Ishikawa (cell line): ENCODE data around the gene CHRNA1.
A peak's percentile ranks its signal among the peaks of the same experiment; 100 is the strongest.

Experiments used
- CEBPB ChIP-seq: IDR thresholded peaks from 2 replicates; pipeline ENCODE4 v1.6.1; 2012
- CREB1 ChIP-seq: IDR thresholded peaks from 2 replicates; pipeline ENCODE4 v1.6.1; 2012; ENCODE audit warnings: low read depth
- EGR1 ChIP-seq: IDR thresholded peaks from 2 replicates; pipeline ENCODE4 v1.6.1; 2012
- EP300 ChIP-seq: IDR thresholded peaks from 2 replicates; pipeline ENCODE4 v1.6.1; 2012; ENCODE audit warnings: borderline replicate concordance
- FOXM1 ChIP-seq: IDR thresholded peaks from 2 replicates; pipeline ENCODE4 v1.6.1; 2012; ENCODE audit warnings: low read depth, borderline replicate concordance
- MAX ChIP-seq: IDR thresholded peaks from 2 replicates; pipeline ENCODE4 v1.6.1; 2012
- NFIC ChIP-seq: IDR thresholded peaks from 2 replicates; pipeline ENCODE4 v1.6.1; 2012
- RAD21 ChIP-seq: IDR thresholded peaks from 2 replicates; pipeline ENCODE4 v1.6.1; 2012; ENCODE audit warnings: low read depth
- REST ChIP-seq: IDR thresholded peaks from 2 replicates; pipeline ENCODE4 v1.6.1; 2012; ENCODE audit warnings: low read depth, mild to moderate bottlenecking
- TAF1 ChIP-seq: IDR thresholded peaks from 2 replicates; pipeline ENCODE4 v1.6.1; 2012; ENCODE audit warnings: low read depth, mild to moderate bottlenecking
- TCF12 ChIP-seq: IDR thresholded peaks from 2 replicates; pipeline ENCODE4 v1.6.1; 2012; ENCODE audit warnings: low read depth
- TEAD4 ChIP-seq: IDR thresholded peaks from 2 replicates; pipeline ENCODE4 v1.6.1; 2012
- USF1 ChIP-seq: IDR thresholded peaks from 2 replicates; pipeline ENCODE4 v1.6.1; 2012
- YY1 ChIP-seq: IDR thresholded peaks from 2 replicates; pipeline ENCODE4 v1.6.1; 2012; ENCODE audit warnings: low read depth
- ZBTB7A ChIP-seq: IDR thresholded peaks from 2 replicates; pipeline ENCODE4 v1.6.1; 2012; ENCODE audit warnings: low read depth

CHRNA1 gene

GRCh38 chr2:174774886-174775285 lies 10.6 kb upstream of the CHRNA1 start:
- no peak for TF ChIP-seq EP300
- no peak for TF ChIP-seq CREB1
- no peak for TF ChIP-seq TEAD4
- no peak for TF ChIP-seq TCF12
- no peak for TF ChIP-seq REST
- no peak for TF ChIP-seq ZBTB7A
- TF ChIP-seq EGR1 = no peak
- no peak for TF ChIP-seq YY1
- no peak for TF ChIP-seq USF1
- TF ChIP-seq MAX = no peak
- TF ChIP-seq CEBPB = no peak
- no peak for TF ChIP-seq TAF1

GRCh38 chr2:174773215-174773614 lies 8.9 kb upstream of the CHRNA1 start:
- TF ChIP-seq USF1 = no peak

GRCh38 chr2:174772472-174772801 lies 8.2 kb upstream of the CHRNA1 start:
- no peak for TF ChIP-seq CREB1
- no peak for TF ChIP-seq MAX
- no peak for TF ChIP-seq TAF1
- TF ChIP-seq FOXM1 = no peak
- no peak for TF ChIP-seq RAD21
- TF ChIP-seq ZBTB7A = no peak
- no peak for TF ChIP-seq TEAD4
- TF ChIP-seq EP300 = no peak
- TF ChIP-seq REST = no peak
- no peak for TF ChIP-seq EGR1
- TF ChIP-seq CEBPB = no peak
- TF ChIP-seq NFIC = no peak
- no peak for TF ChIP-seq USF1
- no peak for TF ChIP-seq YY1

- TF ChIP-seq RAD21 (peak; percentile 96), FOXM1 (no peak)
Observed at GRCh38 chr2:174771631-174772471, 7.6 kb upstream of the CHRNA1 start.

- TF ChIP-seq CEBPB (no peak), CREB1 (no peak), MAX (no peak)
Observed at GRCh38 chr2:174771136-174771535, 6.9 kb upstream of the CHRNA1 start.

GRCh38 chr2:174768557-174768956 lies 4.3 kb upstream of the CHRNA1 start:
- no peak for TF ChIP-seq EGR1

- TF ChIP-seq TCF12 = no peak
- TF ChIP-seq NFIC = no peak
- no peak for TF ChIP-seq FOXM1
- TF ChIP-seq YY1 = no peak
- no peak for TF ChIP-seq ZBTB7A
- no peak for TF ChIP-seq CEBPB
- TF ChIP-seq CREB1 = no peak
- TF ChIP-seq RAD21 = no peak
- no peak for TF ChIP-seq TAF1
- TF ChIP-seq EP300 = no peak
- TF ChIP-seq REST = no peak
- TF ChIP-seq MAX = no peak
- no peak for TF ChIP-seq TEAD4
- no peak for TF ChIP-seq USF1
- TF ChIP-seq EGR1 = no peak
Observed at GRCh38 chr2:174766271-174766670, 2.0 kb upstream of the CHRNA1 start.
